Measurements from ENCODE around the gene SOHLH2.

Gene SOHLH2

DNA sequence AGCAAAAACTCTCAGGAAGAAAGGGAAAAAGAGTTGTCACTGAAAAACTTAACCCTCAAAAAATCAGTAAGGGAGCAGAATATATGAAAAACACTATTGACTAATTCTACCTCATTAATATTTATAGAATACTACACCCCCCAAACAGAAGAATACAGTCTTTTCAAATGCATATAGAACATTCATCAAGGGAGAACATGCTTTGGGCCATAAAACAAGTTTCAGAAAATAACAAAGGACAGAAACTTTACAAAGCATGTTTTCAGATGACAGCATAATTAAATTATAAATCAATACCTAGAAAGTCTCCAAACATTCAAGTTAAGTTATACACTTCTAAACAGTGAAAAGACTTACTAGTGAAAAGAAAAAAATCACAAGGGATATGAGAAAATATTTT is 30.5 kb downstream of the SOHLH2 start:
- no peak for DNase-seq (ENCODE audit: low spot score)

DNA sequence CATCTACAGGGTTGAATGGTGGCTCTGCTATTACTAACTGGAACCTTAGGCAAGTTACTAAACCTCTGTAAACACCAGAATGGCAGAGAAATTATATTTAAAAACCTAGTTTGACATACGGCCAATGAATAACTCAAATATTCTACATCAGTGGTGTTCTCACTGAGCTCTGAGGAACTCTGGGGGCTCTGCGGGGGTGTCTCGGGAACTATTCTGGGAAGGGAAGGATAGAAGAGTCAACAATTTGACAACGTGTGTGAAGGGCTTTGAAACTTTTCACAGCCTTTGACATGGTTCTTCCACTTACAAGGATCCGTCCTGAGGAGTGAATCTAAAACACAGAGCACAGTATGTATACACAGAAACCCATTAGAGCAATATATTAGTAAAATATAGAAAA is 38.7 kb downstream of the SOHLH2 start:
- DNase-seq (ENCODE audit: low spot score) = no peak

DNA sequence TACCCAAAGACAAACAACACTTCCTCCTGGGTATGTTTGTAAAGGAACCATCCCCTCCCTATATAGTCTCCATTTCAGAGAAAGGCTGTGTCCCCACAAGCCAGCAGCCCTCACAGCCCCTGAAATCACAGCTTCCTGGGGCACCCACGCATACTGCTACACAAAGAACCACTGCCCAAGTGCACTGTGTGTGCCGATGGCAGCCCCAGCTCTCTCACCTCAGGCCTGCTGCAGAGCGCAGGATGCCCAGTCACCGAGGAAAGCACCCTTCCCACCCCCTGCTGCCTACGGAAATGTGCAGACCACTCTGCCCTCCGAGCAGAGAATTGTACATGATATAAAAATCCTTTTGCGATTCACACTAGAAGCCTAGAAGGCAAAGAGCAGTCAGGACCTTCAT is 39.4 kb downstream of the SOHLH2 start:
- DNase-seq (ENCODE audit: low spot score) = no peak

DNA sequence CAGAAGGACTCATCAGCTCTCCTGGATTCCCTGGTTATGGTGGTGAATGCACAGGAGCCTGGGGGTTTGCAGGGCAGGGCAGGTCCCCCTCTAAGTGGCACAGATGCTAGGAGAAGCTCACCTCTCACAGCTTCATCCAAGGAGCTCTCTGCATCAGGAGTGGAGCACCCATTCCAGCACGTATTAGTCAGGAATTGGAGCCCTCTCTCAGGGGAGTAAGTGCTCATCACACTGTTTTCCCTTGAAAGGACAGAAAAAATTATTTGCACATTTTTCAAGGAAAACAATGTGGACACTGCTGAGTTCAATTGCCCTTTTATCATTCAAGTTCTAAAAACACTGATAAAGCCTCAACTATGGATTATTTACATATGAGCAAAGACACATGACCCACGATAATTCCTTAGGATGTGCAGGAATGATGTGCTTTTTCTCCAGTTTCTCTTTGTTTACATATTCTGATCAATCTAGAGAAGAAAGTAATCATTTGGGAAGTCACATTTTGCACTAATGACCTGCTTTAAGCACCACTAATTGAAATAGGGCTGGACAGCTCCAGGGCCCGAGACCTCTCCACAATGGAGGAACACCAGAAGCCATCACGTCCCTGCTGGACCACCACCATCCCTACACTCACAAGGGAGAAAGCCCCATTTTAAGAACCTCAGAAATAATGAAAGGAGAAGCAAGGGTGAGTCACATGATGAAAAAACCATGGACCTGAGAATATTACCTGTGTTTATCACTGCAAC is 40.6 kb downstream of the SOHLH2 start:
- DNase-seq (ENCODE audit: low spot score) = no peak

DNA sequence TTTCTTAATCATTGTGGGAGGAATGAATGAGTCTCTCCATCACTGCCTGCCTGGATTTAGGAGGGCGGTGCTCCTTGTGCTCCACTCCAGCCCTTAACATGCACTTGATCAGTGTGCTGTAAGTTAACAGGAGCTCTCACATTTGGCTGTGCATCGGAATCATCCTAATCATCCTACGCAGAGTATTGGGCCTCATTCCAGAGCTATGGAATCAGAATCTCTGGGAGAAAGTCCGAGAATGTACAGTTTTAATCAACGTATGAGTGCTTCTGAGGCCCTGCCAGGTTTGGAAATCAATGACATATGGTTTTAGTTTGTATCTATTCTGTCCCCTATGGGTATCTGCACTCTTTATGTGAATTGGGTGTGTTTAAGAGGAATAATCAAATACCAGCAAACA is 48.3 kb downstream of the SOHLH2 start:
- DNase-seq (ENCODE audit: low spot score) = no peak

DNA sequence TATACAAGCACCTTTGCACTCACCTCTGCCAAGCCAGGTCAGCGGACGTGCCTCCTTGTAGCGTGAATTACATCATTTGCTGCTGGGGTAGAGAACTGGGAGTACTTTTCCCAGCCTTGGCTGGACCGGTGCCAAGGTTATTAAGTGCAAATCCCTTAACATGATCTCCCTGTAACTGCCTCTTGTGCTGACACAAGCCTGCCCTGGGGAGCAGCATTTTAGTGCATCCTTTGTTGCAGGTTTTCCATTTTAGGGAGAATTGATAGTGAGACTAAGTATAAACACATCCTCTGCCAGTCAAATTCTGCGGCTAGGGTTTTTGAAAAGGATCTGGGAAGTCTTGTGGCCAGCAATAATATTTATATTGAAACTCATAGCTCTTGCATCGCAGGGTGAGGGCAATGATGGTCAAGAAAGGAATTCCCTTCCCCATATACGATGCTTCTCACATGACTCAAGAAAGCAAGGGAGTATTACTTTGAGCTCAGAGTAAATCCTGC is 50.5 kb downstream of the SOHLH2 start:
- DNase-seq (ENCODE audit: low spot score) = no peak

DNA sequence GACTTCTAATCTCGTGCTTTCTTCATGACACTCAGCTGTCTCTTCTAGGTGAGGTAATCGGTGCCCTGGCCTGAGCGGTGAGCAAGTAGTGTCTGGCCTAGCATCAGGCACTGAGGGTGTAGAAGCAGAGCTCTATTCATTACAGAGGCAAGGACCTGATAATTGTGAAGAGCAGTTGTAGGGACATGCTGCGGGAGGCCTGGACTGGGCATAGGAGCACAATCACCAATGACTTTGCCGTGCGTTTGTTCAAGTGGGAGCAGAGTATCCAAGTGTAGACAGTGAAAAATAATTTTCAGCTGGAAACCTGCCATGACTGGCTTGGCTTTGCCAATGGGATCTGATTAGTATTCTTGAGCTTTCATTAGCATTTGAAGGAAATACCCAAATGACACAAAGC is 51.1 kb downstream of the SOHLH2 start:
- no peak for DNase-seq (ENCODE audit: low spot score)

DNA sequence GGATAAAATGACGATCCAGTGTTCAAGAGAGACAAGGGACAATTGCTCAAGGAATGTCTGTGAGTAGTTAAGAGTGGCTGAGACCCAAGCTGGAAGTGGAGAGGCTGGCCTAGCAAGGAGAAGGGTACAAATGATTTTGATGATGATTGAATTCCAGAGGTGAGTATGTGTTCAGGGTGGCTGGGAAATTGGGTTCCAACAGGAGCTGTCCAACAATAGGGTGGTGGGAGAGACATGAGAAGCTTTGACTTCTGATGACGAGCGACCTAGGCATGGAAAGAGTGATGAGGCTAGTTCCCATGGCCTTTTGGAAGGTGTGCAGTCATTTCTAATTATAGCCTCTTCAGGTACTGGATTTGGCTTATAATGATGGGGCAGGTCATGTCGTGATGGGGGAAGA is 54.1 kb downstream of the SOHLH2 start:
- no peak for DNase-seq (ENCODE audit: low spot score)

DNA sequence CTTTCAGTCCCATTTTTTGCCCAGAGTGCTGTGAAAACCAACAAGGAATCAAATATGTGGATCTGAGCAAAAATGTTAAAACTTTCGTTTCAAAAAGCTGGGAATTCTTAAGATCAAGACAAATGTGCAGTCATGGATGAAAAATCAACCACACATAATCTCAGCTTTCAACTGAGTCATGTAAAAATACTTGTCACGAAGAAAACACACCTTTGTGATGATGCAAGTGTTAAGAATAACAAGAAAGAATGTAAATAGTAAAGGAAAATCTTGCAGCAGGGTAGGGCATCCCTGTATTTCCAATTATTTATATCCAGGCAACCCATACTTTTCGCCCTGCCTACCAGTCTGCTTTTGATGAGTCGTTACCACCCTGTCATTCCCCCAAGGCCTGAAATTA is 55.7 kb downstream of the SOHLH2 start:
- no peak for DNase-seq (ENCODE audit: low spot score)

DNA sequence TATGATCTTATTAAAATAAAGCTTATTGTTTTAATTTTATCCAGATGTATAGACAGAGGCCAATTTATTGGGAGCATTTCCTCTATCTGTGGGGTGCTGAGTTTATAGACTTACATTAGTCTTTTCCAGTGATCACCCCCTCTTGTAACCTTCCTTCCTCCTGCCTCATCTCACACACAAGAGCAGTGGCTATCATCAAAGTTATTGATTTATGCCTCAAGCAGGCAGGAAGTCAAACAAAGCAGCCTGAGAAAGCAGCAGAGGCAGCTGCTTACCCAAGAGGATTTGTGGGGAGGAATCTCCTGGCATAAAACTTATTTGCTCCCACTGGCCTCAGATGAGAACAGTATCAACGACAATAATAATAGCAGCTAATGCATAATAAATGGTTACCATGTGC is 56.9 kb downstream of the SOHLH2 start:
- no peak for DNase-seq (ENCODE audit: low spot score)

DNA sequence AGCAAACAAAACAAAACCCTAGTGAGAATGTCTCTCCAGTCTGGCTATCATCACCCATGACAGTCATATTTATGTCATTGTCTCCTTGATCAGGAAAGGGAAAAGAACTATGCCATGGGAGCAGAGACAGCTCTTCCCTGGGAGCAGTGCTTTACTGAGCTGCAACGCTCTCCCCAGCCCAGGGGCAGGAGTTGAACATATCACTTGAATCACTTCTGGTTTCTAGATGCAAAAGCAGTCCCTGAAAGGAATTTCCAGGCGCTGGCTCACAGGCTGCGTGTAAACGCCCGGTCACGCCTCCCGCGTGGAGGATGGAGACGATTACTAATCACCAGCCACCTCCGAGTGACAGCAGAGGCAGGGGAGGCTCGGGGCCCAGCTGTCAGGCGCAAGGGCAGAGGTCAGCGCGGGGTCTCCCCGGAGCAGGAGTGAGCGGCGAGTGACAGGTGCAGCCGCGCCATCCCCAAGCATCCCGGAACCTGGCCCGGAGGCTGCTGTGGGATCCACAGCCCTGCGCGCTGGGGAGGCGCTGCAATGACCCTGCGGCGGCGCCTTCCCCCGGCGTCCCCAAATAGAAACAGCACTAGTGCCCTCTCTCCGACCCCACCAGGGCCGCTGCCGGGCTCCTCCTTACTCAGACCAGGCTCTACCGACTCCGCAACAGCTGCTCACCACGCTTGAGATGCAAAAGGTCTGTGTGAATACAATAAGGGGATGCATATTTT is 59.6 kb downstream of the SOHLH2 start:
- no peak for DNase-seq (ENCODE audit: low spot score)

DNA sequence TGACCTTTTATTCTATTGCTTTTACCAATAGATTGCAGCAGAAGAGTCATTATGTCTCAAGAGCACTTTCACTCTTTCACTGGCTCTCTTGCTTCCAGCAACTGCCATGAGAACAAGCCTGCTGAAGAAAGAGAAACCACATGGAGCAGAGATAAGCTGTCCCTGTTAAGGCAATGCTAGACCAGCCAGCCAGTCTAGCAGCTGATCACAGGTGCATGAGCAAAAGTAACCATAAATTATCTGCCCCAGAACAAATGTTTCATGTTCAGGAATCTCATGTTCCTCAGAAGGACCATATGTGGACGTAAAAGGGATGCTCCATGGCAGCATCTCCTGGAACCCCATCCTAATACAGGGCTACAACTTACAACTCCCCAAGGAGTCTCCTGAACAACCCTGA is 62.8 kb downstream of the SOHLH2 start:
- DNase-seq (ENCODE audit: low spot score) = no peak

DNA sequence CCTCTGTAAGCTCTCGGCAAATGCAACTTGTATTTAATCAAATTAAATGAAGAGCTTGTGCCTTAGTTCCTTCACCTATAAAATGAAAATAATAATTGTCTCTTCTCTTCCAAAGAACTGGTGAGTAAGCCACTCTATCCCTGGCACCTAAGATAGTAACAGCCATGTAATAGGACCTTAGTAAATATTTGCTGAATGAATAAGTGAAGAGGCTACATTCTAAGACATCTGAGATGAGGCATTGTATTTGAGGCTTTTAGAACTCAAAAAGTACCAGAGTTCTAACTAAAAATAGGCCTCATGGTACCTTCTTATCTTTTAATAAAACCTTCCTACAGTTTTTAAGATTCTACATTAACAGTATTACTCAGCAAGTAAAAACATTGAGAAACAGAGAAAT is 65.9 kb downstream of the SOHLH2 start:
- DNase-seq (ENCODE audit: low spot score) = no peak

DNA sequence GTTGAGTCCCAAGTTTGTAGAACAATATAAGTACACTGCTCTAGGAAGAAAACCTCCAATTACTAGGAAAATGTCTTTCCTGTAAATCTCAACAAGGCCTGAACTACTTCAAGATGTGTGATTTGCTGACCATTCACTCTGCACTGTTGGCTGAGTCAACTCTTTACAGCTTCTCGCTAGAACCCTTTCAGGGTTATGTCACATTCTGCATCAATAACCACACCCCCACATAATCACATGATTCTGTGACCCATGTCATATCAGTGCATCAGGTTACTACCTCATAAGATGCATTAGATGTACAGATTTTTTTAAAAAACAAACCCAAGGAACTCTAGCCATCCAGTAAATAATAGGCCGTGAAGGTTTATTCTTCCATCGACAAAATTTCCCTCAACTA is 67.0 kb downstream of the SOHLH2 start:
- no peak for DNase-seq (ENCODE audit: low spot score)

DNA sequence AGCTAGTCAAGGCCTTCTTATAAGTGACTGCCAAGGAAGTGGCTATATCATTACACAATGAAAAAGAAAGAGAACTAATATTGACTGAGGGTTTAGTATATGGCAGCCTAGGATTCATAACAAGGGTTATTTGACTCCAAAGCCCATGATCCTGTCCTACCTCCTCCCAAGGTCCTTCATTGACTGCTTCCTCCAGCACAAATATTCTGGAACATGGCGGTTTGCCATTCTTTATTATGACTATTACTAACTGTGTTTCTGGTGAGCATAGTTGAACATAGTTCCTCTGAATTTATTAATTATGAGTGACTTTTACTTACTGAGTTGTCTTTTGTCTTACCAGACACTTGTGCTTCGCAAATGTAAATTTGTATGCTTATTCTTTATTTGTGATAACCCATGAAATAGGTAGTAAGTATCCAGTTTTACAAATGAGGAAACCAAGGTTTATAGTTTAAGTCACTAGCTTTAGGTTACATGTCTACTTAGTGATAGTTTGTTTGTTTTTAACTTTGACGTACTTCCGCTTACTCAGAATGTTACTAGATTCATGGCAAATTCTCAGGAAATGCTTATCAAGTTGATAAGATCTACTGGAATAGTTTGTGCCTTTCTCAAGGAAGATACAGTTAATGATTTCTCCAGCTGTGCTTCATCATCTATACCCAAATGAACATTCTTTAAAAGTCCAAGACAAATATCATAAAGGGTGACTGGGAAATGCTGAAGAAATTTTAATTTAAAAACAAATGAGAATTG is 67.7 kb downstream of the SOHLH2 start:
- no peak for DNase-seq (ENCODE audit: low spot score)

DNA sequence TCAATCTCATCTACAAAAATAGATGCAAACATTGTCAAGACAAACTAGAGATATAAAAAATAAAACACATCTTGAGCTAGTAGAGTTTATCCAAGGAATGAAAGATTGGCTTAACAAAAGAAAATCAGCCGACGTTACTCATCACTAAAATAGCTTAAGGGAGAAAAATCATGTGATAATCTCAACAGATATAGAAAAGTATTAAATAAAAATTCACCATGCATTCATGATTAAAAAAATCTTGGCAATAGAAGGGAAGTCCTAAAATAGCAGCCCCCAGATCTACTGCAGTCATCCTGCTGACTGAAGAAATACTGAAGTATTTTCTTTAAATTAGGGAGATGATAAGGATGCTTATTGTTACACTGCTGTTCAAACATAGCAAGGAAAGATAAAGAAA is 70.6 kb downstream of the SOHLH2 start:
- DNase-seq (ENCODE audit: low spot score) = no peak

DNA sequence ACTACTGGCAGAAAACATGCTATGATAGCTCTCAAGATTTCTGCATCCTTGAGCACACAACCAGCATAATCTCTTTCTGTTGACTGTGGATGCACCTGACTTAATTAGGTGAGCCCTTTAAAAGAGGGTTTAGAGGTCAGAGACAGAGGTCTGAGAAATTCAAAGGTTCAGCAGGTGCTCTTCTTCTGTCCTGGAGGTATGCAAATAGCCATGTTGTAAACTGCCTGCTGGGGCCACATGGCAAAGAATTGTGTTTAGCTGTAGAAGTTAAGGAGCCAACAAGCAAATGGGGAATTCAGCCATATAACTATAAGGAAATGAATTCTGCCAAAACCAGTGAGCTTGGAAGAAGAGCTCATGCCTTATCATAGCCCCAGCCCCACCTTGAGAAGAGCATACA is 71.6 kb downstream of the SOHLH2 start:
- DNase-seq (ENCODE audit: low spot score) = no peak

DNA sequence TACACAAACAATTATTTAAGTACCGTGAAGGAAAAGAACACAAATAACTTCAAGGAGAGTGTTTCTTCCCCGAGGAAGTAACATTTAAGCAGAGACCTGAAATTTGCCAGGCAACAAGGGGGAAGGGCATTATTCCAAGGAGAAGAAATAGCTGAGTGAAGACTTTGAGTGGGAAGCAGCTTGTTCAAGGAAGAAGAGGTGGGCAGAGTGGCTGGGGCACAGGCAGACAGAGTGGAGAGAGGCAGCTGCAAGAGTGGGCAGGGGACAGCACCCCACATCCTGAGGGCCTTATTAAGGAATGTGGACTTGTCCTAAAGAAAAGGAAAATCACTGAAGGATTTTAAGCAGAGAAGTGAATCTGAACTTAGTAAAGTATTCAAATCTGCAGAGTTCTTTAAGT is 78.5 kb downstream of the SOHLH2 start:
- no peak for DNase-seq (ENCODE audit: low spot score)

DNA sequence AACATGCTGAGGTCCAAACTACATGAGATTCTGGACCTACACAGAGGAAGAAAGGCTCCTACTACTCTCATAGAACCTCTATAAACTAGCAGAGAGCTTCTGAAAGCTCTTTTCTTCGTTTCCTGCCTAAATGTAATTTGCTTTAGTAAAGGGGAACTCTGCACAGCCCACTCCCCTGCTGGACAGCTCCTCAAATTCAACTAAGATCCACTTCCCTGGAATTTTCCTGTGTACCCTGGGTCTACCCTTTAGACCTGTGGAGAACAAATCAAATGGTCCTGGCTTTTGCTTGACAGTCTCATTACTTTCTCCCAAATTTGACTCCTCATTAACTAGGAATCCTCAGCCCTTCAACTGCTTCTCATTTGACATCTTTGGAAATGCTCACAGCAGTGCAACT is 79.7 kb downstream of the SOHLH2 start:
- DNase-seq (ENCODE audit: low spot score) = no peak

DNA sequence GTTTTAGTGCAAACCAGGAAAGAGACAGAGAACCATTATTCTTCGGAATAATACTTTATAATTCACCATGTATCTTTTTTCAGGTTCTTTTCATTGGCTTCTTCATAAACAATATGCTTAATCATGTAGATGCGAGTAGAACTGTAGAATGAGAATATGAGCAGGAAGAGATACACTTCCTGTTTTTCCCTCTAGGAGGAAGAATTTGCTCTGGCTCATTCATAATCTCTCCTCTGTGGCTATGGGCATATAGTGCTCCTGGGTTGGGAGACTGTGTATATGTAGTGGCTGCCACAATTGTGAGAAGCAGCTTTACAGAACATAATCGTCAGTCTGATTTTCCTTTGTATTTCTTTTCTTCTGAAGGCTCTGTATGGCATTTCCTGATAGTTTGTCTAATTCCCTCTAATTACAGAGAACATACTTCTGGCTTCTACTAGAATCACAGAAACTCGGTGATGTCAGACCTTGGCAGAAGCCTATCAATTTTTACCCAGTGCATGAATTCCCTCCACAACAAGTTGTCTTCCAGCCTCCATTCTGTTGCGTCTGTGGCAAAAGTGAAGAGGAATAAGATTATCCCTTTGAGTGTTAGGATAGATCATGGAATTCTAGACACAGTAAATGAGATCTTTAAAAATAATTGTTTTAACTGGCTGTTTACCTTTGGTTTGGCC is 80.3 kb downstream of the SOHLH2 start:
- no peak for DNase-seq (ENCODE audit: low spot score)

DNA sequence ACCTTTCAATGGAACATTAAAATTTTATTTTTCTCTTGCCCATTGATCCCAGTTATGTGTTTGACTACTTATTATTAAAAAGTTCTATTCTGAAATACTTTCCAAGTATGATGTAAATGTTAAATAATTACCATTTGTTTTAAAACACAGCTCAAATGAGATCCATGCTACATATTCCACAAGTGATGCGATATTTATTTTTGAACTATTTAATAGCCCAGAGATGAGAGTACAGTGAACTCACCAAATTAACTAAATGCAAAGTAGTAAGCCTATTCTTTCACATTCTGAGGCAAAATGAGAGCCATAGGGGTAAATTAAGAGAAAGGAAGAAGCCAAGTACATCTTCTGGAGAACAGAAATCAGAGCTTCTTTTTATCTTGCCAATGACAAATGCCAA is 82.0 kb downstream of the SOHLH2 start:
- DNase-seq (ENCODE audit: low spot score) = no peak

DNA sequence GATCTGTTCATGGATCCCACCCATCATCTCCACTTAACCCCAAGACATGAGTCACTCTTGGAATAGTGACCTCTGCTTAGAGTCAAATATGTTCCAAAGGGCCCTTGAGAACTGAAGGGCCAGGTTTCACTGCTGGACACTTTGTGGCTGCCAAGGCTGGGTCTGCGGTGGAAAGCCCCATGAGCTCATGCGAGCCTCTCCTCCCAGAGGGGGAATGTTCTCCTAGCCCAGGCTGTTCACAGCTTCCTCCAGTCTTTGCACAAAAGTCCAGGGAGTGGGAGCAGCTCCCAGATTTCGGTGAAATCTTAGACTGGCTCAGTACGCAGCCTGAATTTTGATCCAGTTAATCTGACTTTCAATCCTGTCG is 82.4 kb downstream of the SOHLH2 start:
- DNase-seq (ENCODE audit: low spot score) = no peak

All from AG08395 (cell line).